ENCODE measurements around the gene PDK3.

PDK3 gene

DNA sequence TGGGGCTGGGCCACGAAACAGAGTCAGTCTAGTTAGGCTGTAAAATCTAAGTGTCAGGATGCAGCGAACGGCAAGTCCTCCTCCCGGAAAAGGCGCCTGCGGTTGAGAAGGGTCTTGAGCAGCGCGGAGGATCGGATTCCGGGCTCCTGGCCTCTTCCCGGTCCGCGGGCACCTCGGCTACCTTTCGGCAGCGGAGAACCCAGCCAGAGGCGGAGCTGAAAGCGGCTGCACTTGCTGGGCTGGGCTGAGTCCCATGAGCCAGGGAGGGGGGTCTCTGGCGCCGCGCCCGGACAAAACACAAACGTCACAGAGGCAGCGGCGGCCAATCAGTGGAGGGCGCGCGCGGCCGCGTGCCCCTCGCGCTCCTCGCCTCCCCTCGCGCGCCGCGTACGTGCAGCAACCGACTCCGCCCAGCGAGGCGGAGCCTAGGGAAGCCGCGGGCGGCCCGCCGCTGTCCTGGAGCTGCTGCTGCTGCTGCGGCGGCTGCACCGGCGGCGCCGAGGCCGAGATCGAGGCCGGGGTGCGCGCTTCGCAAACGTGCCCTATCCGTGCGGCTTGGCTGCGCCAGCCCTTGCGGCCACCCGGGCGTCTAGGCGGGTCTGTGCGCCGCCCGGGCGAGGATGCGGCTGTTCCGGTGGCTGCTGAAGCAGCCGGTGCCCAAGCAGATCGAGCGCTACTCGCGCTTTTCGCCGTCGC lies at the start of gene PDK3:
Gene PDK3, plus strand, starts transcription at position 451 of the 696 bp plus-strand sequence. Its CDS starts 170 bp downstream, at position 621.
- peak; percentile 65 for DNase-seq (ENCODE audit: low read depth, low spot score)

DNA sequence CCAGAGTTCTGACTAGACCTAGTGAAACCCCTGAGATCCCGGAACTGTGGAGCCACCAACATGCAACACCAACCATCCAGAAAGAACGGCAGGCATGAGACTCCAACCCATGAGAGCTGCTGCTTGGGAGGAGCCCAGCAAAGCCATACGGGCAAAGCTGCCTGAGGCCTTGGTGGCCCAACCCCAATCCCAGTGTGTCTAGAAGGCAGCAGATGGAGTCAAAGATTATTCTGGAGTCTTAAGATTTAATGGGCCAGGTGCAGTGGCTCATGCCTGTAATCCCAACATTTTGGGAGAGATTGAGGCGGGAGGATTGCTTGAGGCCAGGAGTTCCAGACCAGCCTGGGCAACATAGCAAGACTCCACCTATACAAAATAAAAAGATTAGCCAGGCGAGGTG lies 49.2 kb upstream of the PDK3 start:
- no peak for DNase-seq (ENCODE audit: low read depth, low spot score)

DNA sequence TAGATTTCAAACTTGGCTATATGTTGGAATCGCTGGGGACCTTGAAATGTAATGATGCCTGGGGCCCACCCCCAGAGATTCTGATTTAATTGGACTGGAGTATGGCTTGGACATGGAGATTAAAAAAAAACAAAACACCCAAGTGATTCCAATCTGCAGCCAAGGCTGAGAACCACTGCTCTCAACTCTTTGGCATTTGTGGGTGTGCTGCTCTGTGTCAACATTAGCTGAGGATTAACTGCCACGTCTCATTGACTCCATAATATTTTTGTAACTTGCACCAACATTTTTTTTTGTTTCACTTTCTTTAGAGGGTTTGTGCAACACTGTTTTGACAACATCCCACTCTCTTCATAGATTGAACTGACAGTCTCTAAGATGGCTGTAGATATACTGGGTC lies 41.1 kb upstream of the PDK3 start:
- no peak for DNase-seq (ENCODE audit: low read depth, low spot score)

DNA sequence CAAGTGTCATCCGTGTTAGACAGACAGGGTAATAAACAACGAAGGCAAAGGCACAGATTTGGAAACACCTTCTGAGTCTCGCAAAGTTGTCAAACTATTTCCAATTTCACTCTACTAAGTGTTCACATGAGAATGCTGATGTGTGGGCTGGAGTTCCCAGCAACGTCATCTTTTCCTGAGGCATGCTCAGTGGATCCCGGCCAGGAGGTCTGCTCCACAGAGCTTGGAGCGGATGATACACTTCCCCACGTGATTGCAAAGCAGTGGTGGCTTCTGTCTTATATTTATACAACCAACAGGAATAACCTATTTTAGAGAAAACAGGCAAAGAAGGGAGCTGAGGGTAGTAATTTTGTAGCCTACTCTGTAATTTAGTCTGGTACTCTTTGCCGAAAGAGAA lies 40.1 kb upstream of the PDK3 start:
- no peak for DNase-seq (ENCODE audit: low read depth, low spot score)

DNA sequence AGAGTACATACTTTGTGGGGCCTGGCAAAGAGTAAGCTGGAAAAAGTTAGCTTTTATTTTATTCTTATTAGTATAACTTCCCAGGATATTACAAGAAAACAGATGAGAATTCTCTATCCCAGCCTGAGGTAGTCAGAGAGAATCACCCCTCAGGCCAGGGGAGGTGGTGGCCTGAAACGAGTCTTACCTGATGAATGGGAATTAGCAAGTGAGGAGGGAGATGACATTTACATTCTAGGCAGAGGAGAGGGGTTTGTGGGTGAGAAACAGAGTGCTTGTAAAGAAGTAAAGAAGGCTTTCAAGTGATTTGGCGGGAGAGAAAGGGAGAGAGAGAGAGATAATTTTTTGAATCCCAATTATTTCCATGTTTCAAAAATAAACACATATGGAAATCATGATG lies 39.3 kb upstream of the PDK3 start:
- no peak for DNase-seq (ENCODE audit: low read depth, low spot score)

DNA sequence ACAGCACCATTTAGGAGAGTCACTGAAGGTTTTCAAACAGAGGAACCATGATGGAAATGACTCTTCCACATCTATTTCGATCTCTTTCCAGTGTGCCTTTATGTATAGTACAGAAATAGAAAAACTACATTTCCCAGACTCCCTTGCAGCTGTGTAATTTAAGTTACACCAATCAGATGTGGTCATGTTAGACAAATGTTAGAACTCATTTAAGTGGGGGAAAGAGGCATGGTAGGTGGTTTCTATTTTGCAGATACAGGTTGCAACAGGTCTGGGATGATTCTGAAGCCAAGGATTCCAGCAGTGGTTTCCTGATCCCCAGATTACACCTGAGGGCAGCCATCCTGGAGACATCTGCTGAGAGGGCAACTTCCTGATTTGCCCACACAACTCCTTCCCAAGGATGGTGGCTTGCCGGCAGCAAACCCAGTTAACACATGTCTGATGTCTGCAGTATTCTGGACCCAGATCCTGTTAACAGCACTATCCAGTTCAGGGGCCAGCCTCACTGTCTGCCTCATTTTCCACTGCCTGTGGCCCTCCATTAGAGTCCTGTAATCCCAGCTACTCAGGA lies 38.7 kb upstream of the PDK3 start:
- DNase-seq (ENCODE audit: low read depth, low spot score), result no peak

DNA sequence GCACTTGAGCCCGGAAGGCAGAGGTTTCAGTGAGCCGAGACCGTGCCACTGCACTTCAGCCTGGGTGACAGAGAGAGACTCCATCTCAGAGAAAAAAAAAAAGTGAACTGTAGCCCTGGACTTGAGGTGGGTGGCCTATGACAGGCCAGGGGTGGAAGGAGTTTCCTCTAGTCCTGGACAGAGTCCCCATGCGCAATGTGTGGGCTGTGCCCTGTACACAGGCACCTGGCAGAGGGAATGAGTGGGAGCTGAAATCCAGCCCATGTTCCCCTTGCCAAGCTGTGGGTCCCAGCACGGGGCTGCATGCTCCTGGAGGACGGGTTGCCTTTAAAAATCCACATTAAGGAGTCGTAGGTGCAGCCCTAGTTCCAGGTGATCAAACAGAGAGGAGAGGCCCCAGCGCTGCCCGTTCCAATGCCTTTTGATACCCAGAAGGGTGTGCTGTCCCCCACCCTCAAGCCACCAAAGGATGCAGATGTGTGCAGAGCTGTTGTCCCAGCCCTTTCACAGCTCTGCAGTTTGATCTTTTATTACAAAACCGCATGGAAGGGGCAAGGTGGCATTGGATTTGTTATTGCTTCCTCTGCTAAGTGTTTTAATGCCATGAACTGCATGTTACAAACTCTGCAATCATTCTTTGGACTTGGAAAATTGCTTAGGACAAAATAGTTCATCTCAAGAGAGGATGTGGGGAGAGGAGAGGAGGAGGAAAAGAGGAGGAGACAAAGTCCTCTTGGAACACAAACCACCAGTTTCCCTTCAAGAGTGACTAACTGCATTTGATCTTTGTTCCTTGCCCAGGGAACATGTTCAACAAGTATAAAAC lies 38.0 kb upstream of the PDK3 start:
- DNase-seq (ENCODE audit: low read depth, low spot score), result no peak

DNA sequence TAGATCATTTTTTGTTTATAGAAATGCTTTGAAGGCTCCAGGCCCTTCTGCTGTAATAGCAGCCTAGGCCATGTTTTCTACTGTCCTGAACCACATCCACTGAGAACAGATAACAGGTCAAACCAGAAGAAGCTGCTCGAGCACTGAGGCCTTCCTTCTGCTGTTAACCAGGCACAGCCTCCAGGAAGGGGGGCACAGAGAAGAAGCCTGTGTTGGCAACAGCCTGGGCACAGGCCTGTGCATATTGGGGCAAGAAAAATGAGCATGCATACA lies 37.4 kb upstream of the PDK3 start:
- DNase-seq (ENCODE audit: low read depth, low spot score), result no peak

DNA sequence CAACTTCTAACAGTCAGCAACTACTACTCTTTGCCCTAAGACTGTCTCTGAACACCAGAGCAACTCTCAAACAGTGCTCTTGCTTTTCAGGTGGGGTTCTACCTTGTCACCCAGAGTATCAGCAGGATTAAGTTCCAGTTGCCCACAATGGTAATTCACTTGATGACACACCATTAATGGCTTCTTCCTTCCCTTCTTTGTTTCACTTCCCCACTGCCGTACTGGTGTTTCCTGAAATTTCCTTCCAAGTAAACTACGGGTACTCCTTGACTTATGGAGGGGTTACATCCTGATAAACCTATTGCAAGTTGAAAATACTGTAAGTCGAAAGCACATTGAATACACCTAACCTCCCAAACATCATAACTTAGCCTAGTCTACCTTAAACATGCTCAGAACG lies 36.6 kb upstream of the PDK3 start:
- no peak for DNase-seq (ENCODE audit: low read depth, low spot score)

DNA sequence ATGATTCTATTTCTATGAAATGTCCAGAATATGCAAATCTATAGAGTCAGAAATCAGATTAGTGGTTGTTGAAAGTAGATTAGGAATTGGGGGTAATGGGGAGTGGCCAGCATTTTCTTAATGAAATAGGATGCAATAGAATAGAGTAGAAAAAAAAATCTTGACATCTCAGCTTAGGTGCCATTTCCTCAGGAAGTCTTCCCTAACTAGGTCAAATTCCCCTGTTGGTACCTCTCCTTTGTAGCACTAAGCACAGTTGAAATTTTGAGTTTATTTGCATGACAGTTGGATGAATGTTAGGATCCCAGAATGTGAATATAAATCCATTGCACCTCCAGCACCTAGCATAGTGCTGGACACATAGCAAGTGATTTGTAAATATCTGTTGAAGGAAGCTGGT lies 30.0 kb upstream of the PDK3 start:
- no peak for DNase-seq (ENCODE audit: low read depth, low spot score)

DNA sequence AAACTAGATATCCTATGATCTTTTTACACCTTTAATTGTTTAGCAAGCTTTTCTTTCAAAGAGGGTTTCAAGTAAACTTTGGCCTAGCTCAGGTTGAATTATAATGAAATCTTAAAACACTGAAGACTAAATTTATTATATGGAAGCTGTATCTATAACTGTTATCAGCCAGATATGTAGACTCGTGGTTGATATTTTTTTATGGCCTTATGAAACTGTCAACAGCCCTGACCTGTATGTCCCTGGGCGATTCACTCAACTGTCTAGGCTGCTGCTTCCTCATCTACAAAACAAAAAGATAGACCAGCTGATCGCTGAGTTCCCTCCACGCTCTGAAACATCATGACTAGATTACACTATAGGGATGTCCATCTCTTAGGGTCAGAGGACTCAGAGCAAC lies 21.2 kb upstream of the PDK3 start:
- DNase-seq (ENCODE audit: low read depth, low spot score), result no peak

DNA sequence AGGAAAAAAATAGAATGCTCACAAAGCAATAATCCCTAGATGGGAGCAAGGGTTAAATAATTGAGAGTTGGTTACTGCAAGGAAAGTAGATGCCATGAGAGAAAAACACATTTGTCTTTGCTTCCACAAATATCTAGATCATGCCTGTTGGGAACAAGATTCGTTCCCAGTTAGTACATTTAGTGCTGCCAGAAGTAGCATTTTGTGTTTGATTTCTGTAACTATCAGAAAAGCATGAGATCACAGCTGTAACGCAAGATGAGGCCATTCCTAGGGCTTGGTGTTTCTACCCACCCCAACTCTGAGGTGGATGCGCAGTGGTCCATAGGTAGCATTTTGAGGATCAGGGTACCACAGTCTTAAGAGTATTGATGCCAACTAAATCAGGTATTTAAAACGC lies 20.4 kb upstream of the PDK3 start:
- DNase-seq (ENCODE audit: low read depth, low spot score), result no peak

DNA sequence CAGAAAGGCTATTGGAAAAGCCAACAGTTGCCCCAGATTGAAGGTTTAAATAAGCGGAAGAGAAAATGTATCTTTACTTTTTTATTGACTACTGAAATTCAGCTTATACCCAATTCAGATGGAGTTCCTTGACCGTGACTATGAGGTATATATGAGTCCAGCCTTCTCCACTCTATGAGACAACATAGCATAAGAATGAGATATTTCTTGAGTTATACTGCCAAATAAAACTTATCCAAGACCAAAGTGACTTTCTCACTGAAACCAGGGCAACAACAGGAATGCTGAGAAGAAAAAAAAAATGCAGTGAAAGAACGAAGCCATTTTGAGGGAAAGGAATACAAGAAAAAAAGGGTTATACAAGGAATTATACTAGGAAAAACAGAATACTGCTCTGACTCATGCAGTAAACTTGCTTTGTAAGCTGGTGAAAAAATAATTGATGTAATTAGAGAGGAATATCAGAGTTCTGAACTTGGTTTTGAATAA lies 16.3 kb upstream of the PDK3 start:
- DNase-seq (ENCODE audit: low read depth, low spot score), result no peak

DNA sequence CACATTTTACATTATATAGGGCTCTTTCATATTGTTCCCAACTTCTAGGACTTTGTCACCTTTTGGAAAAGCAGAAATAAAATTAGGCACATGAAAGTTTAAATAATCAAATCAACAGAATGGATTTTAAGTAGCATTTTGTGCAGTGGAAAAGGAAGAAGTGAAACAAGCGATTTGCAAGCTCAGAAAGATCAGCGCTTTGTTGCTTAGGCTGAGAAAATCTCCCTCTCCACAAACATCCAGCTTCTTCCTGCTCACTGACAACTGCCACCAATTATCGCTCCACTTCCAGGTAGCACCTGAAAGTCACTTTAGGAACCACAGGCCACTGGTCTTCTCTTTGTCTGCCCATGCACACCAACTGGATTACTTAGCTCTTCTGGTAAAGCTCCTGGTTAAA lies 2.0 kb upstream of the PDK3 start:
- DNase-seq (ENCODE audit: low read depth, low spot score), result no peak

DNA sequence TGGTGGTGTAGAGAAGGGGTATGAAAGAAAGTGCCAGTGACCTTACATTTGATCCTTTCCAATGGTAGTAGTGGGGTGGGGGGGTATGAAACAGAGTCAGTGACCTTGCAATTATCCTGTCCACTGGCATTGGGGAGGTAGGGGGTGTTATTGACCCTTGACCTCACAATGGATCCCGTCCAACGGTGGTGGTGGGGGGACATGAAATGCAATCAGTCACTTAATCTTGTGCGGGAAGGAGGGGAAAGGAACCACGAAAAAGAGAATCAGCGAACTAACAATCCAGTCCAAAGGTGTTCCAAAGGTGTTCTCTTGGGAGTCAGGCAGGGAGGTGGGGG lies 619 bp upstream of the PDK3 start:
- no peak for DNase-seq (ENCODE audit: low read depth, low spot score)

DNA sequence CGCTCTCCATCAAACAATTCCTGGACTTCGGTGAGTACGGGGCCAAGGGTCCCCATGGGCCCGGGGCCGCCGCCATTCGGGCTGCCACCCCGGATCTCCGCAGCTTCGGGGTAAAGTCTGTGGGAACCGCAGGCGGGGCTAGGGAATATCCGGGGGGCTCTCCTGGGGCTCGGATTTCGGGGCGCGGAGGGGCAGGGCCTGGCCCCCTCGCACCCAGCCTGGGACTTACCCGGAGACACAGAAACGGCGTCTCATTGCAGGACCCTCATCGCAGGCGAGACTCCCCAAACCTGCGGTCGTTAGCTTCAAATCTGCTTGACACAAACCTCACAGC lies 413 bp downstream of the PDK3 start:
- DNase-seq (ENCODE audit: low read depth, low spot score), result no peak

DNA sequence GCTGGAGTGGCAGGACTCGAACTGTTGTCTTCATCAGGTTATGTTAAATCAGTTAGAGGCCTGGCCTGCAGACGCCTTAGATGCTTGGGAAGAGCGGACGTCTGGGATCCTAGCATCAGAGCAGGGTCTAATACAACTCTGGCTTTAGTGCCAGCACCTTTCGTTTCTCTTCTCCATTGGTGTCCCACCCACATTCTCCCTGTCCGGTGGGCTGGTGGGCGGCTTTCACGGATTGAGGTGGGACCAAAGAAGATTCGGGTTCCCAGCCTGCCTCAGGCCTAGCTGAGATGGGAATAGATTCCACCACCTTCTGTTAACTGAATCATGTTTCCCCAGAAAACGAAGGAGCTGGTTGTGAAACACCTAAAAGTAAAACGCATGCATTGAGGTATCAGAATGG lies 939 bp downstream of the PDK3 start:
- DNase-seq (ENCODE audit: low read depth, low spot score), result no peak

DNA sequence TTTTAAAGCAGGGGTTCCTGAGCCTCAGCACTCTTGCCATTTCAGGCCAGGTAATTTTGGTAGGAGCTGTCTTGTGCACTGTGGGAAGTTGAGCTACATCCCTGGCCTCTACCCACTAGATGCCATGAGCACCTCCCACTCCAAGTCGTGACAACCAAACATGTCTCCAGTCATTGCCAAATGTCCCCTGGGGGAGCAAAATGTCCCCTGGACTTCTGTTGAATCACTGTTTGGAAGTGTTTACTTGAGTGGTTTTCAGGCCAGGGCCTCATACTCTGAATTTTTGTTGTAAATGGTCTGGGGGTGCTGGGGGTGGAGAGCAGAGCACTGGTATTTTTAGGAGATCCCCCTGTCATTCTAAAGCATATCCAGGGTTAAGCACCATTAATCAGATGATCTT lies 3.2 kb downstream of the PDK3 start:
- no peak for DNase-seq (ENCODE audit: low read depth, low spot score)

DNA sequence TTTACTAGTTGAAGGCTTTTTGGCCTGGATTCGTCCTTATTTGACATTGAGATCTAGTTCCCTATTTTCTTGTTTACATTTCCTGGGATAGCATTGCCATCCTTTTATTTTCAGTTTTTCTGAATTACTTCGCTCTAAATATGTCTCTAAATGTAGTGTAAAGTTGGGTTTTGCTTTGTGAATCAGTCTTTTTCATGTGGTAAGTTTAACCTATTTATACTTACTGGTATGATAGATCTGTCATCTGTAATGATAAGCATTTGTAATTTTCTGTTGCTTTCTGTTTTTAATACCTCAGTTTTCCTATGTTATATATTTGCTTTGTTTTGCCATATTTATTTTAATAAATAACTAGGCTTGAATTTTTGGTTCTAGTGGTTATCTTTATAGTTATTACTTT lies 6.7 kb downstream of the PDK3 start:
- no peak for DNase-seq (ENCODE audit: low read depth, low spot score)

DNA sequence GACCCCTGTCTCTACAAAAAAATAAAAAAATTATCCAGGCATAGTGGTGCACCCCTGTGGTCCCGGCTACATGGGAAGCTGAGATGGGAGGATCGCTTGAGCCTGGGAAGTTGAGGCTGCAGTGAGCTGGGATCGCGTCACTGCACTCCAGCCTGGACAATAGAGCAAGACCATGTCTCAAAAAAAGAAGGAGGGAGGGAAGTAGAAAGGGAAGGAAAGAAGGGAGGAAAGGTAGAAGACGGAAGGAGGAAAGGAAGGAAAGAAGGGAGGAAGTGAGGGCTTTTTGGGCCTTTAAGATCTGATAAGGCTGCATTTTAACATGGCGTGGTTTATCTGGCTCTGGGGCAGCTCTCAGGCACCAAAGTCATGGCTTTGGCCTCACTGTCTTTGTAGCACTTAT lies 10.4 kb downstream of the PDK3 start:
- no peak for DNase-seq (ENCODE audit: low read depth, low spot score)

DNA sequence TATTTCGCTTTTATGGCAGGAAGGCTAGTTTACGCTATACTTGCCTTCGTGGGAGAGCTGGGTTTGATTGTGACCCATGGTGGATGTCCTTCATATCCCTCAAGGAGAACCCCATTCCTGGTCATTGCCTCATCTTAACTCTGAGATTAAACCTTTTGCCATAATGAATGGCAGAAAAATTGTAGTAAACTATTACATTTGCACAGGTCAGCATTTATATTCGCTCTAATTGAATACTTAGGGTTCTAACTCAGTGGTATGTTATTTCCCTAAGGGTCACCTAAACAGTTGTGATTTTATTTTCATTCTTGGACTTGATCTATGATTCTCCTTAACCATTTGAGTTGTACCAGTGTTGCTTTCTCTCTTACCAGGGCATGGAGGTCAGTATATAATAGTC lies 13.4 kb downstream of the PDK3 start:
- no peak for DNase-seq (ENCODE audit: low read depth, low spot score)

DNA sequence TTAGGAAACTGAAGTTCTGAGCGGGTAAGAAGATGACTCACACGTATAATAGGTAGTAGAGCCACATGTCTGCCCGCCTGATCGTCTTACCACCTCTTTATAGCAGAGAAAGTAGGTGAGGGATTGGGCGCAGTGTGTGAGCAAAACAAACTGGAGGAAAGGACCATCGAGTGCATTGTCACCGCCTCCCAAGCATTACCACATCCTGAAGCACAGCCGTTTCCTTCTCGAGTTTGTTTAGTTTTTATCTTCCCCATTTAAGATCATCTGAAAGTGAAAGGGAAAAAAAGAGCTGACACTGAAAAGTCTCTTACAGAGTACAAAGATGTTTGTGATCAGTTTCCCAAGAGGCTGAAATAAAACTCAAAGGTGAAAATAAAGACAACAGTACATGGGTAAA lies 14.8 kb downstream of the PDK3 start:
- peak; percentile 33 for DNase-seq (ENCODE audit: low read depth, low spot score)

DNA sequence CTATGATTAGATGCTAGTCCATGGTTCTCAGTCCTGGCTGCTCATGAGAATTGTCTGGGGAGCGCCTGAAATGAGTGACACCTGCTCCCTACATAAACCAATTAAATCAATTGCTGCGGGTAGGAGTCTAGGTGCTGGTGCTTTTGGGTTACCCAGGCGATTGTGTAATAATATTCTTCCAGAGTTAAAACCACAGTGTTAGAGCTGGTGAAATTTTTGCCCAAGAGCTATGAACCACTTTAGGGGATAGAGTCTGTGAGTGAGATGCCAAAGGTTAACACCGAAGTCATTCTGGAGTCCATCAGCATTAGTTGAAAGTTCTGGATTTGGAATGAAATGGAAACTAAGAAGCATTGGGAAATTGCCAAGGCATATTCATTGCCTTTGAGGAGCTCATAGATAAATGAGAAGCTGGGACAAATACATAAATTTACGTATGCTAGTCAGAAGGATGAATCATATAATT lies 15.3 kb downstream of the PDK3 start:
- no peak for DNase-seq (ENCODE audit: low read depth, low spot score)

All from activated naive CD8-positive, alpha-beta T cell treated with anti-CD3 and anti-CD28 coated beads, Interleukin-2, amount 50 U/mL, for 16 hours (primary cell).